H1 (cell line): ENCODE results near the gene SLC30A3. TPM values are rescaled to one million over a fixed set of nuclear protein-coding genes. Genes with fewer than 3 reads are reported as not detected.

ENCODE experiments used
- polyA plus RNA-seq, 7 experiments: library from polyadenylated mRNA; depleted of rRNA in 3 of 7; stranded (reverse) in 5 of 7; unstranded in 2 of 7; fragments of >200 nt in 5 of 7; fragments of 200-250 nt in 2 of 7; gene quantifications; 1 replicate in 5 of 7; 2 replicates in 1 of 7; 4 replicates in 1 of 7; pipeline versions ENCODE4 v1.2.1 to v1.2.3, GENCODE V29; 2011 to 2013; ENCODE audit warnings: missing spikeins in 2 of 7, mixed read lengths in 2 of 7
- total RNA-seq: library from RNA; stranded (reverse); fragmentation: NEBNext Ultra II Directional; extraction: Animal tissue kit (Norgen Biotek cat#: 25700); gene quantifications from 2 replicates; pipeline ENCODE4 v1.2.1, GENCODE V29; 2021
- TF ChIP-seq, protein P1 (sequence below): fragments of 300-600 bp; sonication (generic); IDR thresholded peaks from 2 replicates; pipeline ENCODE4 v1.7.1; 2012; ENCODE audit warnings: low read length, moderate library complexity, mild to moderate bottlenecking, inconsistent platforms; ENCODE audit not compliant: insufficient replicate concordance

Gene SLC30A3
- total and polyA plus RNA-seq, 2 of the 8 experiments (the other 6 are each of a cell fraction or from before 2014, with no cell fraction given): 15.2 to 30.7 TPM

DNA sequence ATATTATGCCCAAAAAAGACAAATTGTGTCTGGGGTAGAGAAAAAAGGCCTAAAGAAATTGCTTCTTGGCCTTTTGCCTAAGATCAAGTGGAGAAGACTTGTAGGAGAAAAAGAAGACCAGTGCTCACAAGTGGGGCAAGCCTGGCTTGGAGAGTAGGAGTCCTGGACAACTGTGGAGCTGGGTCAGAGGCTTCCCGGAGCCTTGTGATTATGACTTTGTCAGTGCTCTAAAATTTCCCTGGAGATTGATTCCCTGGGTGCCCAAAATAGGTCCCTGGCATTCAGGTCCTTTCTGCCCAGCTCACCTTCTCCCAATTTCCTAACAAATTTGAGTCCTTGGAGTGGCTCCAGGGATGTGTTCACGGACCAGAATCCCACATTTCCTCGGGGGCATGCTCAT, 18.6 kb upstream of the SLC30A3 start (continued):
- TF ChIP-seq, protein P1, sequence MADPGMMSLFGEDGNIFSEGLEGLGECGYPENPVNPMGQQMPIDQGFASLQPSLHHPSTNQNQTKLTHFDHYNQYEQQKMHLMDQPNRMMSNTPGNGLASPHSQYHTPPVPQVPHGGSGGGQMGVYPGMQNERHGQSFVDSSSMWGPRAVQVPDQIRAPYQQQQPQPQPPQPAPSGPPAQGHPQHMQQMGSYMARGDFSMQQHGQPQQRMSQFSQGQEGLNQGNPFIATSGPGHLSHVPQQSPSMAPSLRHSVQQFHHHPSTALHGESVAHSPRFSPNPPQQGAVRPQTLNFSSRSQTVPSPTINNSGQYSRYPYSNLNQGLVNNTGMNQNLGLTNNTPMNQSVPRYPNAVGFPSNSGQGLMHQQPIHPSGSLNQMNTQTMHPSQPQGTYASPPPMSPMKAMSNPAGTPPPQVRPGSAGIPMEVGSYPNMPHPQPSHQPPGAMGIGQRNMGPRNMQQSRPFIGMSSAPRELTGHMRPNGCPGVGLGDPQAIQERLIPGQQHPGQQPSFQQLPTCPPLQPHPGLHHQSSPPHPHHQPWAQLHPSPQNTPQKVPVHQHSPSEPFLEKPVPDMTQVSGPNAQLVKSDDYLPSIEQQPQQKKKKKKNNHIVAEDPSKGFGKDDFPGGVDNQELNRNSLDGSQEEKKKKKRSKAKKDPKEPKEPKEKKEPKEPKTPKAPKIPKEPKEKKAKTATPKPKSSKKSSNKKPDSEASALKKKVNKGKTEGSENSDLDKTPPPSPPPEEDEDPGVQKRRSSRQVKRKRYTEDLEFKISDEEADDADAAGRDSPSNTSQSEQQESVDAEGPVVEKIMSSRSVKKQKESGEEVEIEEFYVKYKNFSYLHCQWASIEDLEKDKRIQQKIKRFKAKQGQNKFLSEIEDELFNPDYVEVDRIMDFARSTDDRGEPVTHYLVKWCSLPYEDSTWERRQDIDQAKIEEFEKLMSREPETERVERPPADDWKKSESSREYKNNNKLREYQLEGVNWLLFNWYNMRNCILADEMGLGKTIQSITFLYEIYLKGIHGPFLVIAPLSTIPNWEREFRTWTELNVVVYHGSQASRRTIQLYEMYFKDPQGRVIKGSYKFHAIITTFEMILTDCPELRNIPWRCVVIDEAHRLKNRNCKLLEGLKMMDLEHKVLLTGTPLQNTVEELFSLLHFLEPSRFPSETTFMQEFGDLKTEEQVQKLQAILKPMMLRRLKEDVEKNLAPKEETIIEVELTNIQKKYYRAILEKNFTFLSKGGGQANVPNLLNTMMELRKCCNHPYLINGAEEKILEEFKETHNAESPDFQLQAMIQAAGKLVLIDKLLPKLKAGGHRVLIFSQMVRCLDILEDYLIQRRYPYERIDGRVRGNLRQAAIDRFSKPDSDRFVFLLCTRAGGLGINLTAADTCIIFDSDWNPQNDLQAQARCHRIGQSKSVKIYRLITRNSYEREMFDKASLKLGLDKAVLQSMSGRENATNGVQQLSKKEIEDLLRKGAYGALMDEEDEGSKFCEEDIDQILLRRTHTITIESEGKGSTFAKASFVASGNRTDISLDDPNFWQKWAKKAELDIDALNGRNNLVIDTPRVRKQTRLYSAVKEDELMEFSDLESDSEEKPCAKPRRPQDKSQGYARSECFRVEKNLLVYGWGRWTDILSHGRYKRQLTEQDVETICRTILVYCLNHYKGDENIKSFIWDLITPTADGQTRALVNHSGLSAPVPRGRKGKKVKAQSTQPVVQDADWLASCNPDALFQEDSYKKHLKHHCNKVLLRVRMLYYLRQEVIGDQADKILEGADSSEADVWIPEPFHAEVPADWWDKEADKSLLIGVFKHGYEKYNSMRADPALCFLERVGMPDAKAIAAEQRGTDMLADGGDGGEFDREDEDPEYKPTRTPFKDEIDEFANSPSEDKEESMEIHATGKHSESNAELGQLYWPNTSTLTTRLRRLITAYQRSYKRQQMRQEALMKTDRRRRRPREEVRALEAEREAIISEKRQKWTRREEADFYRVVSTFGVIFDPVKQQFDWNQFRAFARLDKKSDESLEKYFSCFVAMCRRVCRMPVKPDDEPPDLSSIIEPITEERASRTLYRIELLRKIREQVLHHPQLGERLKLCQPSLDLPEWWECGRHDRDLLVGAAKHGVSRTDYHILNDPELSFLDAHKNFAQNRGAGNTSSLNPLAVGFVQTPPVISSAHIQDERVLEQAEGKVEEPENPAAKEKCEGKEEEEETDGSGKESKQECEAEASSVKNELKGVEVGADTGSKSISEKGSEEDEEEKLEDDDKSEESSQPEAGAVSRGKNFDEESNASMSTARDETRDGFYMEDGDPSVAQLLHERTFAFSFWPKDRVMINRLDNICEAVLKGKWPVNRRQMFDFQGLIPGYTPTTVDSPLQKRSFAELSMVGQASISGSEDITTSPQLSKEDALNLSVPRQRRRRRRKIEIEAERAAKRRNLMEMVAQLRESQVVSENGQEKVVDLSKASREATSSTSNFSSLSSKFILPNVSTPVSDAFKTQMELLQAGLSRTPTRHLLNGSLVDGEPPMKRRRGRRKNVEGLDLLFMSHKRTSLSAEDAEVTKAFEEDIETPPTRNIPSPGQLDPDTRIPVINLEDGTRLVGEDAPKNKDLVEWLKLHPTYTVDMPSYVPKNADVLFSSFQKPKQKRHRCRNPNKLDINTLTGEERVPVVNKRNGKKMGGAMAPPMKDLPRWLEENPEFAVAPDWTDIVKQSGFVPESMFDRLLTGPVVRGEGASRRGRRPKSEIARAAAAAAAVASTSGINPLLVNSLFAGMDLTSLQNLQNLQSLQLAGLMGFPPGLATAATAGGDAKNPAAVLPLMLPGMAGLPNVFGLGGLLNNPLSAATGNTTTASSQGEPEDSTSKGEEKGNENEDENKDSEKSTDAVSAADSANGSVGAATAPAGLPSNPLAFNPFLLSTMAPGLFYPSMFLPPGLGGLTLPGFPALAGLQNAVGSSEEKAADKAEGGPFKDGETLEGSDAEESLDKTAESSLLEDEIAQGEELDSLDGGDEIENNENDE: no peak
